ENCODE data around the gene GJA9. TPM values are rescaled to one million over a fixed set of nuclear protein-coding genes. Genes with fewer than 3 reads are reported as not detected.

The GJA9 gene
- polyA plus RNA-seq, 2 of the 4 experiments (the other 2 are of a cell fraction): not detected

- TF ChIP-seq CBX2 (IDR thresholded peaks at IDR 0.05; ENCODE audit: borderline replicate concordance, low read depth) (no peak), NR3C1 (IDR thresholded peaks at IDR 0.05) (no peak)
Measured at GRCh38 chr1:38834221-38834782, 47.1 kb downstream of the GJA9 start (continued).

- ChIA-PET POLR2A (no interaction called here), CTCF (interaction anchor here (1.1 kb wide), 1 partner anchor 14 kb away, joined by 4 read pairs; no protein-coding TSS in a partner anchor)
- H3K4me1 ChIP-seq: no peaks in the 10 kb centered on the region
- H3K4me3 ChIP-seq: no peak overlapping the region
- ATAC-seq (no peak), FAIRE-seq (no peak), DNase-seq (ENCODE audit: low read depth in 1 of 2, low spot score in 1 of 2) (no peak)
- no peak overlapping the region for H3K4me2 ChIP-seq
- 16% methylated on average over 3 of the region's 3 CpGs for WGBS (ENCODE audit: missing lambda C conversion rate)
- H3K27ac ChIP-seq: no peak overlapping the region
- no peak for TF ChIP-seq ESRRA (IDR thresholded peaks at IDR 0.05; ENCODE audit: borderline replicate concordance, low read length)
- no peak for TF ChIP-seq MAZ (IDR thresholded peaks at IDR 0.05; ENCODE audit: borderline replicate concordance, low read depth, low read length)
- TF ChIP-seq PHF8 (IDR thresholded peaks at IDR 0.05; ENCODE audit: borderline replicate concordance, low read depth): no peak
- no peak for TF ChIP-seq ZNF302 (CRISPR knock-in tag; IDR thresholded peaks at IDR 0.05)
- TF ChIP-seq JUNB (IDR thresholded peaks at IDR 0.05): no peak
- no peak for TF ChIP-seq ZSCAN20 (CRISPR knock-in tag; IDR thresholded peaks at IDR 0.05)
- no peak for TF ChIP-seq REST (IDR thresholded peaks at IDR 0.05)
- no peak for TF ChIP-seq E2F6 (IDR thresholded peaks at IDR 0.05; ENCODE audit: borderline replicate concordance, low read depth)
- no peak for TF ChIP-seq CBX8 (IDR thresholded peaks at IDR 0.05)
- TF ChIP-seq CHD4 (IDR thresholded peaks at IDR 0.05; ENCODE audit: borderline replicate concordance): no peak
- no peak for TF ChIP-seq RNF2 (IDR thresholded peaks at IDR 0.05; ENCODE audit: borderline replicate concordance, low read depth)
- no peak for TF ChIP-seq EP300 (IDR thresholded peaks at IDR 0.05)
- no peak for TF ChIP-seq POLR2AphosphoS2 (conservative IDR thresholded peaks at IDR 0.05; ENCODE audit: low read length)
- H3K9me3 ChIP-seq: no peaks in the 10 kb centered on the region
Measured at GRCh38 chr1:38833146-38833545, 48.2 kb downstream of the GJA9 start.

GRCh38 chr1:38832370-38832734, 49.0 kb downstream of the GJA9 start:
- FAIRE-seq (no peak), DNase-seq (ENCODE audit: low read depth in 1 of 2, low spot score in 1 of 2) (no peak), ATAC-seq (no peak)
- Histone ChIP-seq H3K4me1 (no peaks in the 10 kb centered on the region), H3K27ac (no peak overlapping the region), H3K4me2 (no peak overlapping the region), H3K9me3 (no peaks in the 10 kb centered on the region), H3K4me3 (no peak overlapping the region)
- TF ChIP-seq ZNF302 (CRISPR knock-in tag; IDR thresholded peaks at IDR 0.05): no peak
- CTCF ChIA-PET: interaction anchor here (1.1 kb wide), 2 partner anchors 14 to 813 kb away, joined by 4 read pairs; no protein-coding TSS in a partner anchor
- WGBS (ENCODE audit: missing lambda C conversion rate): 62% methylated on average over 3 of the region's 3 CpGs
- POLR2A ChIA-PET: no interaction called here

GRCh38 chr1:38831731-38832369, 49.5 kb downstream of the GJA9 start:
- DNase-seq (ENCODE audit: low read depth in 1 of 2, low spot score in 1 of 2) (no peak), FAIRE-seq (no peak), ATAC-seq (no peak)
- ChIA-PET POLR2A (no interaction called here), CTCF (interaction anchor here (1.0 to 1.1 kb wide), 3 partner anchors 13 to 813 kb away, joined by 3 to 4 read pairs (median 4); no protein-coding TSS in a partner anchor)
- no peak overlapping the region for H3K27ac ChIP-seq
- no peak overlapping the region for H3K4me2 ChIP-seq
- no peaks in the 10 kb centered on the region for H3K9me3 ChIP-seq
- 42% methylated on average over 6 of the region's 6 CpGs for WGBS (ENCODE audit: missing lambda C conversion rate)
- H3K4me1 ChIP-seq: no peaks in the 10 kb centered on the region
- no peak overlapping the region for H3K4me3 ChIP-seq
- TF ChIP-seq PHF8 (IDR thresholded peaks at IDR 0.05; ENCODE audit: borderline replicate concordance, low read depth) (no peak), EP300 (IDR thresholded peaks at IDR 0.05) (no peak), TFCP2L1 (CRISPR knock-in tag; IDR thresholded peaks at IDR 0.05) (no peak), SREBF2 (IDR thresholded peaks at IDR 0.05) (no peak), ZC3H11A (IDR thresholded peaks at IDR 0.05) (no peak), SMC3 (IDR thresholded peaks at IDR 0.05) (no peak), JUNB (IDR thresholded peaks at IDR 0.05) (no peak), BHLHE40 (IDR thresholded peaks at IDR 0.05; ENCODE audit: low read depth, low read length) (no peak), NPAS2 (CRISPR knock-in tag; IDR thresholded peaks at IDR 0.05; ENCODE audit: borderline replicate concordance) (no peak), HMGXB4 (CRISPR knock-in tag; IDR thresholded peaks at IDR 0.05; ENCODE audit: borderline replicate concordance) (no peak), JUN (IDR thresholded peaks at IDR 0.05) (no peak)

Measured in A549 (cell line).